Sigmoid colon (tissue), 4 donors: ENCODE data around the gene FAT2.

Experiments used
- CTCF ChIP-seq, 4 experiments: fragments of 450-650 bp in 3 of 4; fragments of 200-600 bp in 1 of 4; IDR thresholded peaks; one replicate each; pipeline ENCODE4 v1.5.1; 2016 to 2019; ENCODE audit warnings: antibody characterized with exemption in 4 of 4, mild to moderate bottlenecking in 3 of 4, moderate library complexity in 2 of 4
- EP300 ChIP-seq, 4 donors: sonication (generic); formaldehyde crosslinking; IDR thresholded peaks; one replicate each; pipeline ENCODE4 v1.6.1; 2017; ENCODE audit warnings: antibody characterized with exemption in 4 of 4
- POLR2A ChIP-seq, 2 donors: fragments of 450-650 bp; IDR thresholded peaks; one replicate each; pipeline ENCODE4 v1.6.1; 2016; ENCODE audit warnings: antibody characterized with exemption in 2 of 2, mild to moderate bottlenecking in 2 of 2, moderate library complexity in 2 of 2
- POLR2AphosphoS5 ChIP-seq, 4 donors: sonication (generic); formaldehyde crosslinking; IDR thresholded peaks; one replicate each; pipeline ENCODE4 v1.6.1; 2017; ENCODE audit warnings: antibody characterized with exemption in 4 of 4

GRCh38 chr5:151632524-151632923 lies 41.4 kb upstream of the FAT2 start:
- TF ChIP-seq CTCF (IDR thresholded peaks at IDR 0.05) (no peak), EP300 (IDR thresholded peaks at IDR 0.05) (no peak), POLR2A (IDR thresholded peaks at IDR 0.05) (no peak), POLR2AphosphoS5 (IDR thresholded peaks at IDR 0.05) (no peak)
